Measurements from ENCODE around the gene RPS2. TPM values are rescaled to one million over a fixed set of nuclear protein-coding genes. Genes with fewer than 3 reads are reported as not detected.

The RPS2 gene
- total and polyA plus RNA-seq, 2 donors from 2014 or later: 1,550 to 2,018 TPM

- Histone ChIP-seq H3K9me3 (ENCODE audit: control insufficient read depth in 2 of 3, insufficient read depth in 1 of 3, low read length in 3 of 3) (no peaks in the 10 kb centered on the region), H3K4me1 (ENCODE audit: control insufficient read depth in 2 of 3, insufficient read depth in 2 of 3, low read depth in 1 of 3, low read length in 3 of 3) (no peaks in the 10 kb centered on the region), H3K27ac (ENCODE audit: low read depth in 2 of 2, low read length in 2 of 2) (no peak overlapping the region), H3K36me3 (ENCODE audit: control insufficient read depth in 2 of 3, insufficient read depth in 3 of 3, low read length in 3 of 3) (no peaks in the 10 kb centered on the region), H3K4me3 (ENCODE audit: low read length in 3 of 3) (no peak overlapping the region), H3K27me3 (ENCODE audit: control insufficient read depth, insufficient read depth, low read length) (peaks cover 29% of the 10 kb centered on the region), H3K9ac (ENCODE audit: low read length in 3 of 3) (no peak overlapping the region)
- intact Hi-C loops (cut with DNase I): no loop called here
- DNase-seq (peak in 1 of 5 donors; percentile 53), FAIRE-seq (no peak)
- TF ChIP-seq CTCF (IDR thresholded peaks at IDR 0.05; ENCODE audit: borderline replicate concordance, extremely low read depth, insufficient read depth): no peak
Measured at GRCh38 chr16:1916640-1916990, 48.0 kb downstream of the RPS2 start.

GRCh38 chr16:1915732-1916639 is 48.6 kb downstream of the RPS2 start:
- Histone ChIP-seq H3K27me3 (ENCODE audit: control insufficient read depth, insufficient read depth, low read length) (peaks cover 23% of the 10 kb centered on the region), H3K4me1 (ENCODE audit: control insufficient read depth in 2 of 3, insufficient read depth in 2 of 3, low read depth in 1 of 3, low read length in 3 of 3) (no peaks in the 10 kb centered on the region), H3K4me3 (ENCODE audit: low read length in 3 of 3) (no peak overlapping the region), H3K9ac (ENCODE audit: low read length in 3 of 3) (no peak overlapping the region), H3K36me3 (ENCODE audit: control insufficient read depth in 2 of 3, insufficient read depth in 3 of 3, low read length in 3 of 3) (no peaks in the 10 kb centered on the region), H3K9me3 (ENCODE audit: control insufficient read depth in 2 of 3, insufficient read depth in 1 of 3, low read length in 3 of 3) (no peaks in the 10 kb centered on the region), H3K27ac (ENCODE audit: low read depth in 2 of 2, low read length in 2 of 2) (no peak overlapping the region)
- no peak for TF ChIP-seq CTCF (IDR thresholded peaks at IDR 0.05; ENCODE audit: borderline replicate concordance, extremely low read depth, insufficient read depth)
- DNase-seq (peak in 1 of 5 donors; percentile 53), FAIRE-seq (no peak)
- intact Hi-C loops (cut with DNase I): no loop called here

- TF ChIP-seq CTCF (IDR thresholded peaks at IDR 0.05; ENCODE audit: borderline replicate concordance, extremely low read depth, insufficient read depth): no peak
- Histone ChIP-seq H3K27me3 (ENCODE audit: control insufficient read depth, insufficient read depth, low read length) (peaks cover 14% of the 10 kb centered on the region), H3K9ac (ENCODE audit: low read length in 3 of 3) (no peak overlapping the region), H3K4me3 (ENCODE audit: low read length in 3 of 3) (no peak overlapping the region), H3K36me3 (ENCODE audit: control insufficient read depth in 2 of 3, insufficient read depth in 3 of 3, low read length in 3 of 3) (no peaks in the 10 kb centered on the region), H3K9me3 (ENCODE audit: control insufficient read depth in 2 of 3, insufficient read depth in 1 of 3, low read length in 3 of 3) (no peaks in the 10 kb centered on the region), H3K4me1 (ENCODE audit: control insufficient read depth in 2 of 3, insufficient read depth in 2 of 3, low read depth in 1 of 3, low read length in 3 of 3) (no peaks in the 10 kb centered on the region), H3K27ac (ENCODE audit: low read depth in 2 of 2, low read length in 2 of 2) (no peak overlapping the region)
- FAIRE-seq: no peak
- intact Hi-C loops (cut with DNase I): no loop called here
- no peak for DNase-seq
Measured at GRCh38 chr16:1914988-1915387, 49.6 kb downstream of the RPS2 start.

All from kidney (tissue), 14 donors.